NCI-H774 (cell line): ENCODE measurements around the gene KLF16.
A peak's percentile ranks its signal among the peaks of the same experiment; 100 is the strongest.
"Not testable (repeated sequence)": the region's sequence is repeated elsewhere in the genome, so short reads cannot be mapped to it uniquely, and the experiment has no call there.

ENCODE experiments used
- DNase-seq: peaks from one replicate; lab custom pipeline; 2025; lab: John Stamatoyannopoulos, UW

The KLF16 gene

GRCh38 chr19:1884291-1884718 is 20.9 kb upstream of the KLF16 start:
- no peak for DNase-seq

DNA sequence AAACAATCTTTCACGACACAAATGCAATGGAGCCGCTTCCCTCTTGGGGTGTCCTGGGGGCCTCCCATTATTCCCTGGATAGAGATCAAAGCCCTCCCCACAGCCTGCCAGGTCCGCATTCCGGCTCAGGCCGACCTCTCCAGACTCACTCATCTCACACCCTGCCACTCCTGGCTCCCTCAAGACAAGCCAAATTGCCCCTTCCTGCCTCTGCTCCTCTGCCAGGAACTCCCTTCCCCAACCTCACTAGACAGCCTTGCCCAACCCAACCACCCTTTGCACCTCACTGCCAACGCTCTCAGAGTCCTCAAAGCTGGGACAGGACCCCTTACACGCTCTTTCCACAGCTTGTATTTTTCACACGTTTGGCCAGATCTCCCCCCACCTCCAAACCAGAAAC is 20.4 kb upstream of the KLF16 start:
- DNase-seq, result no peak

GRCh38 chr19:1882786-1883692 is 19.7 kb upstream of the KLF16 start:
- no peak for DNase-seq

GRCh38 chr19:1882089-1882785 is 18.9 kb upstream of the KLF16 start:
- no peak for DNase-seq

DNA sequence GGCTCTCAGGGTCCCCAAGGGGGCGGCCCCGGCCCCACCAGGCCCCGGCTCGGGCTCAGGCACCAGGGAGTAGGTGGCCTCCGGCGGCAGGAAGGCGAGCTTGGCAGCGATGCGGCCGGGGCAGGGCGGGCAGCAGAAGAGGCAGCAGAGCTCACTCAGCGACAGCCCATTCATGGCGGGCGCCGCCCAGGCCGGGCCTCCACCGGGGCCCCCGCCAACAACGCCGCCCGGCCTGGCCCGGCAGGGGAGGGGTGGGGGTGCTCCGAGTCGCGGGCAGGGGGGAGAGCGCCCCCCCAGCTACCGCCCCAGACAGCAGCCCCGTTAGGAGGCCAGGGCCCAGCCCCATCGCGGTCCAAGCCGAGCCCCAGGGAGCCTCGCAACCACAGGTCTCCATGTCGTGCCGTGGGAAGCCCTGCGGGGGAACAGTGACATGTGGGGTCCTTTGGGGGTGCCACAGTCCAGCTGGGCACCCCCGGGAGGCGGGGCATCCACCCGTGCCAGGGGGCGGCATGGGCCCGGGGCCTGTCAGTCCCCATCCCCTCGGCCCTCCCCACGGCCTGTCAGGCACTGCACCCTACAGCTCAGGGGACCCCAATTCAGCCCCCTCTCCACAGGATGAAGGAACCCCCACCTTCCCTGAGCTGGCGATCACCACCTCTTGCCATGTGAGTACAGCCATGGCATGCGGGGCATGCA is 18.2 kb upstream of the KLF16 start:
- not testable (repeated sequence) for DNase-seq

- DNase-seq, result no peak
Measured at GRCh38 chr19:1880611-1881392, 17.4 kb upstream of the KLF16 start.

DNA sequence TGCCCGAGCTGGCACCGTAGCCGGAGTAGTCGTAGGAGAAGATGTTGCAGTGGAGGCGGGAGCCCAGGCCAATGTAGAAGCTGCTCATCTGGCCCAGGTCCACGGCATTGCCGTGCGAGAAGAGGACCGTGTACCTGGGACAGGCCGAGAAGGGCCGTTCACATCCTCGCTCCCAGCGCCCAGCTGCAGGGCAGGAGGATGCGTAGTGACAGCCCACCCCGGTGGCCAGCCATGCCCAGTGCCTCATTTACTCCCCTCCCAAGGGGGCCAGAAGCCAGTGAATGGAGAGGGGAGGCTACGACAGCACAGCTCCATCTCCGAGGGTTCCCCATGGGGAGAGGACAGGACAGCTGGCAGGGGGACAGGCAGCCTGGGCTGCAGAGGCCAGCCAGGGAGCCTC is 16.6 kb upstream of the KLF16 start:
- not testable (repeated sequence) for DNase-seq

- DNase-seq, result not testable (repeated sequence)
Measured at GRCh38 chr19:1878583-1878982, 15.2 kb upstream of the KLF16 start.

- not testable (repeated sequence) for DNase-seq
Measured at GRCh38 chr19:1877280-1877660, 13.9 kb upstream of the KLF16 start.

DNA sequence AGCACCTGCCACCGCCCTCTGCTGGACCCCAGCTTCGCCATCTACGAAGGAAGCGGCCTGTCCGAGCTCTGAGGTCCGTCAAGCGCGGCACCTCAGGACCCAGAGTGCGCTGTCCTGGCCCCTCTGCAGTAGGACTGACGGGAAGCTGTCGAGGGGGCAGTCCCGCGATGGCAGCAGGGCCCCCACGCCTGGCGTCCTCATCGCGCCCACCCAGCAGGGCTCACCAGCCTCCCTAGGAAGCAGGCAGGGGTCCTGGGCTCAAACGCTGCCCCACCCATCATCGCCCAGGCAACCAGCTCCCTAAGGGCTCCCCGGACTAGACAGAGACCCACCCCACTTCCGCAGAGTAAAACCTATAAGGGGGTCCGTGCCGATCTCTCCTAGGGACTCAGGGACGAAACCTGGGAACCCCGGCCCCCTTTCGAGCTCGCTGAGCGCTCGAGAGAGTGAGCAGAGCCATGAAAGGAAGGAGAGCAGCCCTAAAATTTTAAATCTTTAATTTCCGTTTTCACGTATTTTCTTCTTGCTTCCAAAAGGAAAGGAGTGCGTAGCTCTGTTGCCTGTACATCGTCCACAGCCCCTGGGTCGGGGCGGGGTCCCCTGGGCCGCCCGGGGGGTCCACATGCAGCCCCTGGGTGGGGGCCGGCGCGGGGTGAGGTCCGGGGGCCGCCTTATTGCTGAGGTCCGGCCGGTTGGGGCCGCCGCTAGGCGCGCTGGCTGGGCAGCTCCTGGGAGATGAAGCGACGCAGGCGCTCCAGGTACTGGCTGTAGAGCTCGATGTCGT is 13.3 kb upstream of the KLF16 start:
- DNase-seq, result not testable (repeated sequence)

- peak; percentile 86 for DNase-seq
Measured at GRCh38 chr19:1875646-1876495, 12.5 kb upstream of the KLF16 start.

DNA sequence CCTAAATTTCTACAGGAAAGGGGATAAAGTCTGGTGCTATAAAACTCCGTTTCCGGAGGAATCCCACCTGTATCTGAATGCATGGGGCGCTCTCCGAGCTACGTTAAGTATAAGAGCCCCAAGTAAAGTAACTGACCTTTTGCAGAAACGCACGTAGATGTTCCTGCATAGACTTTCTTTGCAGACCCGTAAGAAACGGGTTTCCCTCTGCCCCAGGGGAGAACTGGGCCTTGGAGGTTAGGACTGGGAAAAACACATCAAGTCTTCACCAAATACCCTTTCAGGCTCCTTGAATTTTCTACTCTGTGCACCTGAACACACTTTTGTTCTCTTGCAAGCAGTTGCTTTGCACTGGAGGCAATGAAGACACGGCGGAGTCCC is 11.9 kb upstream of the KLF16 start:
- DNase-seq, result not testable (repeated sequence)

GRCh38 chr19:1874554-1875185 is 11.3 kb upstream of the KLF16 start:
- DNase-seq, result no peak

DNA sequence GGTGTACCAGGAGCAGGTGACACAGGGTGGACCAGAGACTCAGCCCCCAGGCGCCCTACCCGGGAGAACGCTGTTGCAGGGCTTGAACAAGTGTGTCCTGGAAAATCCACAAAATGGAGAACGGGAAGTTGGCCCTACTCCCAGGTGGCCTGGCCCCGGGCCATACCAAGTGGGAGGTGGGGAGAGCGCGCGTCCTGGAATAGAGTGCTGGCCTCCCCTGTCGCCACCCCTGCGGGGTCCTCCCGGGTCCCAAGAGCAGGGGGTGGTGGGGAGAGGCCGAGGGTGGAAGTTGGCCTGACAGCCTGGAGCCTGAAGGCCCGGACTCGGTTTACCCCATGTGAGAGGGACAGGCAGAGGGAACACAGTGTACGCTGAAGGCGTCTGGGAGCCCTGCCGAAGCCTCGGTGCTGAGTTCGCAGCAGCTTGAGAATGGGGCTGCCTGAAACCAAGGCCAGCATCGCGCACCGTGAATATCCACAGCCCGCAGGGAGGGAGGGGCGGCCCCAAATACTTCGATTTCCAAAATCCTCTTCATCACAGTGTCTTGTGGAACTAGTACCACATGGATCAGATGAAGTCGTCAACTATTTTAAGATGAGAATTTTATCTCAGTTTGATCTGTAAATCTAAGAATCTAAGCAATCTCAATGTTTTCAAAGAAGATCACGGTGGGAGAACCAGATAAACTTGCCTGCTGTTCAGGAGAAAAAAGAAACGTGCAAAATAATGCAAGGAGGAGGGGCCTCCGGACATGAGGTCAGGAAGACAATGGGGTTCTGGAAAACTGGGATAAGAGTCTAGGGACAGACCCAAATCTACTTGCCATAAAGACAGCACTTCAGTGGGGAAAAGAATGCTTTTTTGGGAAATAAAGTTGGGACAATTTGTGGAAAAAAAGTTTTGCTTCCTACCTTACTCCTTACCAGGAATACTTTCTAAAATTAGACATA is 10.4 kb upstream of the KLF16 start:
- DNase-seq, result no peak

DNA sequence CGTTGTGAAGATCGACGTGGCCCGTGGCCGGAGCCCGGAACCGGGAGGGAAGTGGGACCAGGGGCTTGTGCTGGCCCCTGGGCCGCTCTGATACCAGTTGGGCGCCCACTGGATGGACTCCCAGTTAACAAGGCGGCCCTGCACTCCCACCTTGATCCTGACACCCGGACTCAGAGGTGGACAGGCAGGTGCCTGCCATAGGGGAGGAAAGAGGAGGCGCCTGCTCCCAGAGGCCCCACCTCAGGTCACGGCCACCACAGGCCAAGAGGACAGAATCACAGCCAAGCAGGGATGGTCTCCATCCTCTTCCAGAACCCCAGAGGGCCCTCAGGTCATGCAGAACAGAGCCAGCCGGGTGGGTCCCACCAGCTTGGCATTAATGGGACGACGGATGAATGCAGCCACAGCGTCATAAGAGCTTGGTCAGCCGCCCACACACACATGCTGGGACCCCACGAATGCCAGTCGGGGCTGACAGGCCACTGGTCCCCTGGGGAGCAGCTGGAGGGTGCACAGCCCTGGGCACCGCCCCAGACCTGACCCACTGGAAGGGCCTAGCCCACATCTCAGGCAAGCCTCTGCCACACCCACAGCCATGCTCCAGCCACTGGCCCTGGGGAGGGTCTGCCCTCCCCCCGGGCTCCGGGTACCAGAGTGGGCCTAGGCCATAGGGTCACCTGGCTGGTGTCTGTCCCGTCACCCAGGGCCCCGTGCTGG is 9.6 kb upstream of the KLF16 start:
- DNase-seq, result no peak

- no peak for DNase-seq
Measured at GRCh38 chr19:1871630-1872029, 8.3 kb upstream of the KLF16 start.

DNA sequence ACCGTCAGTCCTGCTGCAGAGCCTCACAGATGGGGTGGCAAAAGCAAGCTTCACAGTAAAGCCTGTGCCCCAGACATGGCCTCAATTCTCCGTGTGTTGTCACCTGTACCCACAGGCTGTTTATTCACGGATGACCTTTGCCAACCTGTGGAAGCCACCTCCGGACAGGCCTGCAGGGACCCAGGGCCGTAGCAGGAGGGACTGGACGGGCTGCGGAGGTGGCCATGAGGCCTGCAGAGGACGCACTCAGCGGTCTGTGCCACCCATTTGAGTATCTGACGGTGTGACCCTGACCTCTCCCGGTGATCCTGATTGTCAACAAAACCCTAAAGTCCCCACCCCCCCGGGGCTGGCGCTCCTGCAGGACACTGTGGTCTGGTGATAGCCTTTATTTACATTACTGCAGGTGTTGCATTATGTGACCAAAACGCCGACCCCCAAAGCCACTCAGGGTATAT is 7.8 kb upstream of the KLF16 start:
- no peak for DNase-seq

DNA sequence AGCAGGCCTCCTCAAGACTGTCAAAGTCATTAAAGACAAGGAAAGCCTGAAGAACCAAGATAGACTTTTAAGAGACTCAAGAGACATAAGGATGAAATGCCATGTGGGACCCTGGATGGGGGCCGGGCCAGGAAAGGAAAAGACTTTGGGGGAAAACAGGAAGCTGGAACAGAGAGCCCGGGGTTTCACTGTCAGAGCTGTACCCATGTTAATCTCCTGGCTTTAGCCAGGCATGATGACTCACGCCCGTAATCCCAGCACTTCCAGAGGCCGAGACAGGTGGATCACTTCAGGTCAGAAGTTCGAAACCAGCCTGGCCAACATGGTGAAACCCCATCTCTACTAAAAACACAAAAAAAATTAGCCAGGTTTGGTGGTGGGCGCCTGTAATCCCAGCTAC is 5.6 kb upstream of the KLF16 start:
- DNase-seq, result no peak
